Hepatocyte (in vitro differentiated cells): ENCODE data around the gene TAGLN. TPM values are rescaled to one million over a fixed set of nuclear protein-coding genes. Genes with fewer than 3 reads are reported as not detected.

Source experiments
- DNase-seq: peaks from one replicate; pipeline ENCODE4 v3.0.0-alpha.2; 2016; ENCODE audit warnings: low spot score
- H2AFZ ChIP-seq: fragments of 200-600 bp; sonication (generic); 2 replicates; pipeline ENCODE4 v1.6.0; 2016; ENCODE audit warnings: antibody characterized with exemption, mild to moderate bottlenecking
- H3K27ac ChIP-seq: fragments of 200-600 bp; sonication (generic); 2 replicates; pipeline ENCODE4 v1.5.1; 2016; ENCODE audit warnings: mild to moderate bottlenecking
- H3K27me3 ChIP-seq: fragments of 200-600 bp; sonication (generic); 2 replicates; pipeline ENCODE4 v1.6.1; 2016
- H3K36me3 ChIP-seq: fragments of 200-600 bp; sonication (generic); replicated peaks from 2 replicates; pipeline ENCODE4 v1.5.1; 2016; ENCODE audit warnings: low read depth; ENCODE audit not compliant: insufficient read depth
- H3K4me1 ChIP-seq: fragments of 200-600 bp; sonication (generic); 2 replicates; pipeline ENCODE4 v1.5.1; 2016; ENCODE audit warnings: mild to moderate bottlenecking, moderate library complexity; ENCODE audit not compliant: insufficient read depth
- H3K4me2 ChIP-seq: fragments of 200-600 bp; sonication (generic); 2 replicates; pipeline ENCODE4 v1.6.0; 2016
- H3K4me3 ChIP-seq: fragments of 200-600 bp; sonication (generic); 2 replicates; pipeline ENCODE4 v1.5.1; 2016; ENCODE audit warnings: mild to moderate bottlenecking
- H3K79me2 ChIP-seq: fragments of 200-600 bp; sonication (generic); 2 replicates; pipeline ENCODE4 v1.6.0; 2017; ENCODE audit warnings: mild to moderate bottlenecking
- H3K9me2 ChIP-seq: fragments of 200-600 bp; sonication (generic); replicated peaks from 2 replicates; pipeline ENCODE4 v1.6.0; 2017; ENCODE audit warnings: mild to moderate bottlenecking; ENCODE audit not compliant: insufficient read depth
- H3K9me3 ChIP-seq: fragments of 200-600 bp; sonication (generic); 2 replicates; pipeline ENCODE4 v1.5.1; 2016; ENCODE audit warnings: low read depth, mild to moderate bottlenecking
- H4K20me1 ChIP-seq: fragments of 200-600 bp; sonication (generic); 2 replicates; pipeline ENCODE4 v1.6.0; 2016; ENCODE audit warnings: mild to moderate bottlenecking; ENCODE audit not compliant: insufficient read depth, poor library complexity, severe bottlenecking
- CTCF ChIP-seq: fragments of 200-600 bp; sonication (generic); IDR thresholded peaks from 2 replicates; pipeline ENCODE4 v1.5.1; 2016; ENCODE audit warnings: antibody characterized with exemption, mild to moderate bottlenecking; ENCODE audit not compliant: poor library complexity
- EZH2 ChIP-seq: fragments of 200-600 bp; sonication (generic); IDR thresholded peaks from 2 replicates; pipeline ENCODE4 v1.6.1; 2016; ENCODE audit warnings: antibody characterized with exemption, mild to moderate bottlenecking, borderline replicate concordance
- EZH2phosphoT487 ChIP-seq: fragments of 200-600 bp; sonication (generic); IDR thresholded peaks from one replicate; pipeline ENCODE4 v1.6.1; 2018; ENCODE audit warnings: antibody characterized with exemption, mild to moderate bottlenecking, low read depth, moderate library complexity; ENCODE audit not compliant: unreplicated experiment, severe bottlenecking
- WGBS: methylation state at CpG from one replicate; pipeline ENCODE4 v1.1.6; 2016; ENCODE audit warnings: low lambda C conversion rate; ENCODE audit errors: missing lambda C conversion rate; 5-methylcytosine and 5-hydroxymethylcytosine counted together
- polyA plus RNA-seq: library from polyadenylated mRNA; unstranded; fragments of >200 nt; fragmentation: Nextera tagmentation; extraction: Ambion mirVana; gene quantifications from 2 replicates; pipeline ENCODE4 v1.2.1, GENCODE V29; 2016
- total RNA-seq: library from RNA; depleted of rRNA; stranded (reverse); fragments of >200 nt; gene quantifications from 2 replicates; pipeline ENCODE4 v1.2.3, GENCODE V29; 2014

The TAGLN gene
- total and polyA plus RNA-seq, 2 experiments from 2014 or later: 113 to 150 TPM

GRCh38 chr11:117223741-117224689 lies 24.8 kb downstream of the TAGLN start:
- no peaks in the 10 kb centered on the region for H3K9me3 ChIP-seq
- H4K20me1 ChIP-seq: no peaks in the 10 kb centered on the region
- no peaks in the 10 kb centered on the region for H3K27me3 ChIP-seq
- H3K4me2 ChIP-seq: no peak overlapping the region
- H3K36me3 ChIP-seq: no peaks in the 10 kb centered on the region
- H2AFZ ChIP-seq: no peak overlapping the region
- TF ChIP-seq EZH2 (no peak), CTCF (no peak), EZH2phosphoT487 (no peak)
- H3K27ac ChIP-seq: peak overlapping the region; percentile 60
- 74% methylated on average over 17 of the region's 17 CpGs for WGBS
- H3K9me2 ChIP-seq: no peaks in the 10 kb centered on the region
- H3K4me1 ChIP-seq: peaks cover 29% of the 10 kb centered on the region
- no peaks in the 10 kb centered on the region for H3K79me2 ChIP-seq
- no peak overlapping the region for H3K4me3 ChIP-seq
- DNase-seq: no peak

GRCh38 chr11:117225553-117226170 lies 26.5 kb downstream of the TAGLN start:
- H2AFZ ChIP-seq: no peak overlapping the region
- H3K4me1 ChIP-seq: peaks cover 24% of the 10 kb centered on the region
- no peak overlapping the region for H3K27ac ChIP-seq
- no peaks in the 10 kb centered on the region for H3K9me2 ChIP-seq
- no peaks in the 10 kb centered on the region for H3K27me3 ChIP-seq
- WGBS: 96% methylated on average over 9 of the region's 9 CpGs
- H3K36me3 ChIP-seq: no peaks in the 10 kb centered on the region
- no peak overlapping the region for H3K4me3 ChIP-seq
- H4K20me1 ChIP-seq: no peaks in the 10 kb centered on the region
- no peaks in the 10 kb centered on the region for H3K9me3 ChIP-seq
- TF ChIP-seq EZH2: no peak
- no peak for TF ChIP-seq CTCF
- TF ChIP-seq EZH2phosphoT487: no peak
- DNase-seq: no peak
- H3K4me2 ChIP-seq: no peak overlapping the region
- H3K79me2 ChIP-seq: peaks cover 13% of the 10 kb centered on the region

GRCh38 chr11:117226388-117227385 lies 27.5 kb downstream of the TAGLN start:
- H4K20me1 ChIP-seq: no peaks in the 10 kb centered on the region
- H3K79me2 ChIP-seq: peaks cover 23% of the 10 kb centered on the region
- peak; percentile 90 for DNase-seq
- H2AFZ ChIP-seq: no peak overlapping the region
- no peak overlapping the region for H3K27ac ChIP-seq
- H3K4me1 ChIP-seq: peaks cover 26% of the 10 kb centered on the region
- no peaks in the 10 kb centered on the region for H3K36me3 ChIP-seq
- no peaks in the 10 kb centered on the region for H3K9me2 ChIP-seq
- H3K4me3 ChIP-seq: no peak overlapping the region
- 71% methylated on average over 19 of the region's 19 CpGs for WGBS
- no peaks in the 10 kb centered on the region for H3K27me3 ChIP-seq
- H3K9me3 ChIP-seq: no peaks in the 10 kb centered on the region
- H3K4me2 ChIP-seq: no peak overlapping the region
- peak; percentile 79 for TF ChIP-seq CTCF
- TF ChIP-seq EZH2phosphoT487: no peak
- TF ChIP-seq EZH2: no peak
